Measurements from ENCODE around the gene CTXN1.

DNA sequence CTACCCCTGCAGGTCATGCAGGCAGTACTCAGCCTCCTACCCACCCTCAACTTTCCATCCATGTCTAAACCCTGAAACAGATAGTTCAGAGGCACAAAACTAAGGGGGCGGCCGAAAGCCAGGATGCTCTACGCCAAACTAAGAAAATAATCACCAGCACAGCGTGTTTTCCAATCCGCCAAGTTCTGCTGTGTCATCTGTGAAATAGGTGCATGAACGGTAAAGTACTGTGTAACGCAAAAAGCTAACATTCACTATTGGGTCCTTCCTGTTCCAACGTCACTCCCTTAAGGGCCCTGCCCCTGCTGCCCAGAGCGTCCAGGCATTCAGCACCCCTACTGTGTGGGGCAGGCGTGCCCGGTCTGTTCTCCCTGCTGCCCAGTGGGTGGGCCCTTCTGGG, 29.8 kb upstream of the CTXN1 start:
- TF ChIP-seq, protein P1, sequence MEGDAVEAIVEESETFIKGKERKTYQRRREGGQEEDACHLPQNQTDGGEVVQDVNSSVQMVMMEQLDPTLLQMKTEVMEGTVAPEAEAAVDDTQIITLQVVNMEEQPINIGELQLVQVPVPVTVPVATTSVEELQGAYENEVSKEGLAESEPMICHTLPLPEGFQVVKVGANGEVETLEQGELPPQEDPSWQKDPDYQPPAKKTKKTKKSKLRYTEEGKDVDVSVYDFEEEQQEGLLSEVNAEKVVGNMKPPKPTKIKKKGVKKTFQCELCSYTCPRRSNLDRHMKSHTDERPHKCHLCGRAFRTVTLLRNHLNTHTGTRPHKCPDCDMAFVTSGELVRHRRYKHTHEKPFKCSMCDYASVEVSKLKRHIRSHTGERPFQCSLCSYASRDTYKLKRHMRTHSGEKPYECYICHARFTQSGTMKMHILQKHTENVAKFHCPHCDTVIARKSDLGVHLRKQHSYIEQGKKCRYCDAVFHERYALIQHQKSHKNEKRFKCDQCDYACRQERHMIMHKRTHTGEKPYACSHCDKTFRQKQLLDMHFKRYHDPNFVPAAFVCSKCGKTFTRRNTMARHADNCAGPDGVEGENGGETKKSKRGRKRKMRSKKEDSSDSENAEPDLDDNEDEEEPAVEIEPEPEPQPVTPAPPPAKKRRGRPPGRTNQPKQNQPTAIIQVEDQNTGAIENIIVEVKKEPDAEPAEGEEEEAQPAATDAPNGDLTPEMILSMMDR (IDR thresholded peaks at IDR 0.05; ENCODE audit: low read depth, low read length) = no peak
- no peak for TF ChIP-seq EZH2phosphoT487 (IDR thresholded peaks at IDR 0.05; ENCODE audit: low read depth)

Measured in OCI-LY3 (cell line).